ENCODE measurements around the gene TFPI.

- TF ChIP-seq EZH2 (IDR thresholded peaks at IDR 0.05; ENCODE audit: borderline replicate concordance, insufficient read depth, low read depth, low read length, poor library complexity, severe bottlenecking) (no peak), CTCF (IDR thresholded peaks at IDR 0.05) (no peak)
Observed at GRCh38 chr2:187529977-187530721, 24.1 kb downstream of the TFPI start.
